ENCODE data around the gene KCMF1.

GRCh38 chr2:85015653-85016360 is 44.8 kb downstream of the KCMF1 start:
- TF ChIP-seq EZH2 (IDR thresholded peaks at IDR 0.05) (no peak), POLR2AphosphoS5 (IDR thresholded peaks at IDR 0.05; ENCODE audit: borderline replicate concordance, low read depth, low read length) (no peak)

Measured in SK-N-MC (cell line).